GM23248 (cell line): ENCODE data around the gene BDH1. TPM values are rescaled to one million over a fixed set of nuclear protein-coding genes. Genes with fewer than 3 reads are reported as not detected.

ENCODE experiments used
- DNase-seq: peaks from one replicate; pipeline ENCODE4 v3.0.0-alpha.2; 2015
- H2AFZ ChIP-seq: fragments of 200-600 bp; sonication (generic); 2 replicates; pipeline ENCODE4 v1.6.1; 2016; ENCODE audit warnings: antibody characterized with exemption
- H3F3A ChIP-seq: fragments of 200-600 bp; sonication (generic); 2 replicates; pipeline ENCODE4 v1.6.1; 2016; ENCODE audit warnings: mild to moderate bottlenecking, antibody characterized with exemption, mixed run types; ENCODE audit not compliant: insufficient read depth
- H3K27ac ChIP-seq: fragments of 200-600 bp; sonication (generic); 2 replicates; pipeline ENCODE4 v1.5.1; 2016; ENCODE audit warnings: mild to moderate bottlenecking
- H3K27me3 ChIP-seq: fragments of 200-600 bp; sonication (generic); replicated peaks from 2 replicates; pipeline ENCODE4 v1.6.1; 2016; ENCODE audit warnings: mild to moderate bottlenecking; ENCODE audit not compliant: insufficient read depth
- H3K36me3 ChIP-seq: fragments of 200-600 bp; sonication (generic); 2 replicates; pipeline ENCODE4 v1.6.1; 2016; ENCODE audit warnings: low read depth, mild to moderate bottlenecking
- H3K4me1 ChIP-seq: fragments of 200-600 bp; sonication (generic); 2 replicates; pipeline ENCODE4 v1.6.1; 2016; ENCODE audit warnings: mild to moderate bottlenecking; ENCODE audit not compliant: insufficient read depth
- H3K4me2 ChIP-seq: fragments of 200-600 bp; sonication (generic); one replicate; pipeline ENCODE4 v1.6.1; 2016; ENCODE audit warnings: mild to moderate bottlenecking; ENCODE audit not compliant: unreplicated experiment
- H3K4me3 ChIP-seq: fragments of 200-600 bp; sonication (generic); 2 replicates; pipeline ENCODE4 v1.5.1; 2016; ENCODE audit warnings: mild to moderate bottlenecking
- H3K79me2 ChIP-seq: fragments of 200-600 bp; sonication (generic); 2 replicates; pipeline ENCODE4 v1.6.1; 2016; ENCODE audit warnings: mild to moderate bottlenecking; ENCODE audit not compliant: insufficient read depth
- H3K9ac ChIP-seq: fragments of 200-600 bp; sonication (generic); 2 replicates; pipeline ENCODE4 v1.6.1; 2016; ENCODE audit warnings: mild to moderate bottlenecking
- H3K9me2 ChIP-seq: fragments of 200-600 bp; sonication (generic); 2 replicates; pipeline ENCODE4 v1.6.1; 2016; ENCODE audit warnings: mixed run types, mild to moderate bottlenecking, moderate library complexity; ENCODE audit not compliant: insufficient read depth
- H3K9me3 ChIP-seq: fragments of 200-600 bp; sonication (generic); one replicate; pipeline ENCODE4 v1.6.1; 2017; ENCODE audit warnings: low read depth
- H4K20me1 ChIP-seq: fragments of 200-600 bp; sonication (generic); 2 replicates; pipeline ENCODE4 v1.6.0; 2016; ENCODE audit not compliant: insufficient read depth
- EZH2 ChIP-seq: fragments of 200-600 bp; sonication (generic); IDR thresholded peaks from 2 replicates; pipeline ENCODE4 v1.6.1; 2018; ENCODE audit warnings: antibody characterized with exemption, mild to moderate bottlenecking; ENCODE audit not compliant: insufficient read depth, poor library complexity, severe bottlenecking
- EZH2phosphoT487 ChIP-seq: fragments of 200-600 bp; sonication (generic); IDR thresholded peaks from 2 replicates; pipeline ENCODE4 v1.6.1; 2018; ENCODE audit warnings: antibody characterized with exemption, moderate library complexity, mild to moderate bottlenecking, low read depth; ENCODE audit not compliant: insufficient read depth
- WGBS, 2 experiments: methylation state at CpG; one replicate each; pipeline ENCODE4 v1.1.6; 2015 to 2017; ENCODE audit warnings: low lambda C conversion rate in 2 of 2, low coverage in 1 of 2; ENCODE audit errors: missing lambda C conversion rate in 2 of 2; 5-methylcytosine and 5-hydroxymethylcytosine counted together
- in situ Hi-C: fragments of 300-500 bp; cut with MboI; formaldehyde crosslinking; loops from 2 replicates; pipeline ENCODE4 v1.15.0; 2020
- polyA plus RNA-seq: library from polyadenylated mRNA; unstranded; fragments of >200 nt; fragmentation: Nextera tagmentation; extraction: Ambion mirVana; gene quantifications from 2 replicates; pipeline ENCODE4 v1.2.1, GENCODE V29; 2016
- total RNA-seq: library from RNA; depleted of rRNA; stranded (reverse); fragments of >200 nt; shearing (Covaris generic); gene quantifications from 2 replicates; pipeline ENCODE4 v1.2.3, GENCODE V29; 2014

The BDH1 gene
- total and polyA plus RNA-seq, 2 experiments from 2014 or later: 2.7 to 3.4 TPM

- Histone ChIP-seq H4K20me1 (no peaks in the 10 kb centered on the region), H2AFZ (no peak overlapping the region), H3K79me2 (no peaks in the 10 kb centered on the region), H3K4me2 (no peak overlapping the region), H3K4me1 (0 out of 2 replicates have a peak, but pooled peaks cover 6% of the 10 kb centered on the region), H3K27ac (no peak overlapping the region), H3K4me3 (no peak overlapping the region), H3K9ac (no peak overlapping the region), H3F3A (peaks cover 8% of the 10 kb centered on the region; the same call in 1 of the 2 replicates), H3K36me3 (no peaks in the 10 kb centered on the region), H3K27me3 (no peaks in the 10 kb centered on the region), H3K9me2 (no peaks in the 10 kb centered on the region), H3K9me3 (no peaks in the 10 kb centered on the region)
- WGBS, 2 experiments: 84 to 93% methylated on average over 33 to 58 of the region's 60 CpGs
- DNase-seq: no peak
- in situ Hi-C loops: no loop called here
- no peak for TF ChIP-seq EZH2phosphoT487
- TF ChIP-seq EZH2: no peak
Measured at GRCh38 chr3:197498499-197499241, 57.1 kb downstream of the BDH1 start.

GRCh38 chr3:197496746-197497125 is 59.0 kb downstream of the BDH1 start:
- H2AFZ ChIP-seq: no peak overlapping the region
- no peaks in the 10 kb centered on the region for H3K79me2 ChIP-seq
- no peaks in the 10 kb centered on the region for H3K9me3 ChIP-seq
- H3K4me1 ChIP-seq: 0 out of 2 replicates have a peak, but pooled peaks cover 6% of the 10 kb centered on the region
- TF ChIP-seq EZH2phosphoT487: no peak
- no peak for TF ChIP-seq EZH2
- H4K20me1 ChIP-seq: no peaks in the 10 kb centered on the region
- H3K27ac ChIP-seq: no peak overlapping the region
- H3K36me3 ChIP-seq: no peaks in the 10 kb centered on the region
- H3K27me3 ChIP-seq: no peaks in the 10 kb centered on the region
- H3K4me2 ChIP-seq: no peak overlapping the region
- WGBS, 2 experiments: 96 to 100% methylated on average over 1 of the region's 1 CpG
- no peak overlapping the region for H3K4me3 ChIP-seq
- no peak overlapping the region for H3K9ac ChIP-seq
- H3K9me2 ChIP-seq: no peaks in the 10 kb centered on the region
- H3F3A ChIP-seq: peaks cover 8% of the 10 kb centered on the region; the same call in 1 of the 2 replicates
- DNase-seq: peak; percentile 38
- in situ Hi-C loops: no loop called here

- Histone ChIP-seq H3K9me2 (no peaks in the 10 kb centered on the region), H3K9me3 (no peaks in the 10 kb centered on the region), H3K27ac (no peak overlapping the region), H3K36me3 (no peaks in the 10 kb centered on the region), H3K79me2 (no peaks in the 10 kb centered on the region), H4K20me1 (no peaks in the 10 kb centered on the region), H3F3A (peaks cover 6% of the 10 kb centered on the region; the same call in 1 of the 2 replicates), H2AFZ (no peak overlapping the region), H3K4me1 (0 out of 2 replicates have a peak, but pooled peaks cover 6% of the 10 kb centered on the region), H3K4me3 (no peak overlapping the region), H3K4me2 (no peak overlapping the region), H3K27me3 (no peaks in the 10 kb centered on the region), H3K9ac (no peak overlapping the region)
- TF ChIP-seq EZH2 (no peak), EZH2phosphoT487 (no peak)
- DNase-seq: no peak
- in situ Hi-C loops: no loop called here
- whole genome bisulfite sequencing, 2 experiments: 77% methylated on average over 9 of the region's 9 CpGs
Measured at GRCh38 chr3:197495999-197496745, 59.6 kb downstream of the BDH1 start.

- Histone ChIP-seq H3K27me3 (no peaks in the 10 kb centered on the region), H3K9me3 (no peaks in the 10 kb centered on the region), H4K20me1 (no peaks in the 10 kb centered on the region), H3K4me1 (peaks cover 12% of the 10 kb centered on the region), H3K4me3 (no peak overlapping the region), H3K27ac (no peak overlapping the region), H3K36me3 (no peaks in the 10 kb centered on the region), H3K4me2 (no peak overlapping the region), H3K9me2 (no peaks in the 10 kb centered on the region), H3F3A (peaks cover 5% of the 10 kb centered on the region), H2AFZ (no peak overlapping the region), H3K9ac (no peak overlapping the region), H3K79me2 (no peaks in the 10 kb centered on the region)
- DNase-seq: no peak
- in situ Hi-C loops: no loop called here
- TF ChIP-seq EZH2phosphoT487: no peak
- TF ChIP-seq EZH2: no peak
- WGBS, 2 experiments: 85 to 92% methylated on average over 5 of the region's 5 CpGs
Measured at GRCh38 chr3:197495499-197495898, 60.3 kb downstream of the BDH1 start.
